HepG2 (cell line): Measurements from ENCODE around the gene DPEP2NB. TPM values are rescaled to one million over a fixed set of nuclear protein-coding genes. Genes with fewer than 3 reads are reported as not detected.

Experiments used
- ATAC-seq: fragments of 200-7000 bp; cut with Tn5 transposase; 3 replicates; pipeline ENCODE4 v1.9.1; 2020; ENCODE audit warnings: mild to moderate bottlenecking, moderate library complexity
- BruUV-seq: library from RNA; stranded (reverse); fragments of 400-500 nt; replicated peaks from 2 replicates; lab custom pipeline; 2021; lab: Mats Ljungman, UMichigan
- CTCF ChIA-PET: fragments of 300-600 bp; formaldehyde crosslinking; extraction: SDS; loops from one replicate; lab custom pipeline; 2021; ENCODE audit warnings: low total read pairs, inconsistent platforms, low intra/inter-chr PET ratio; lab: Yijun Ruan, JAX
- POLR2A ChIA-PET: fragments of 350-600 bp; sonication (Branson Sonifier 250); formaldehyde crosslinking; loops from one replicate; lab custom pipeline; 2020; ENCODE audit warnings: antibody characterized with exemption, inconsistent platforms; lab: Yijun Ruan, JAX
- DNase-seq: peaks from one replicate; pipeline ENCODE4 v3.0.0-alpha.2; 2015; ENCODE audit warnings: low spot score
- FAIRE-seq: peaks from 3 replicates; lab custom pipeline; 2011; peaks lifted over from hg19 to GRCh38; lab: Jason Lieb, UNC
- H2AFZ ChIP-seq: one replicate; pipeline ENCODE4 v1.6.1; 2011; ENCODE audit warnings: low read length, inconsistent platforms
- H3K27ac ChIP-seq: fragments of 300-600 bp; 3 replicates; pipeline ENCODE4 v1.8.0; 2011; ENCODE audit warnings: mixed run types, mild to moderate bottlenecking, mixed read lengths, low read length, inconsistent platforms; ENCODE audit not compliant: insufficient read depth; ENCODE audit errors: extremely low read length
- H3K27me3 ChIP-seq, 2 experiments: fragments of 200-600 bp in 1 of 2; 2 replicates in 1 of 2; 3 replicates in 1 of 2; pipeline versions ENCODE4 v1.6.0 to v1.8.0; 2011; ENCODE audit warnings: low read length in 2 of 2, mild to moderate bottlenecking in 2 of 2, moderate library complexity in 2 of 2, inconsistent platforms in 1 of 2; ENCODE audit not compliant: insufficient read depth in 2 of 2, control insufficient read depth in 1 of 2
- H3K36me3 ChIP-seq, 2 experiments: fragments of 200-600 bp in 1 of 2; replicated peaks in 1 of 2; 2 replicates in 1 of 2; 3 replicates in 1 of 2; pipeline versions ENCODE4 v1.5.1 to v1.8.0; 2011; ENCODE audit warnings: low read length in 2 of 2, inconsistent platforms in 1 of 2; ENCODE audit not compliant: insufficient read depth in 2 of 2, control insufficient read depth in 1 of 2
- H3K4me1 ChIP-seq: 2 replicates; pipeline ENCODE4 v1.5.1; 2012; ENCODE audit warnings: low read length, inconsistent platforms; ENCODE audit not compliant: insufficient read depth
- H3K4me2 ChIP-seq: 2 replicates; pipeline ENCODE4 v1.6.0; 2011; ENCODE audit warnings: low read depth, low read length, inconsistent platforms
- H3K4me3 ChIP-seq, 3 experiments: fragments of 200-600 bp in 1 of 3; sonication (generic), shearing (Covaris generic) in 1 of 3; replicated peaks in 1 of 3; 2 replicates each; pipeline ENCODE4 v1.5.1; 2011 to 2016; ENCODE audit warnings: low read length in 3 of 3, inconsistent platforms in 2 of 3, low read depth in 2 of 3, mild to moderate bottlenecking in 2 of 3, control low read depth in 1 of 3, mixed read lengths in 1 of 3; ENCODE audit not compliant: insufficient read depth in 1 of 3
- H3K79me2 ChIP-seq: one replicate; pipeline ENCODE4 v1.6.1; 2011; ENCODE audit warnings: low read length, inconsistent platforms; ENCODE audit not compliant: insufficient read depth
- H3K9ac ChIP-seq: 2 replicates; pipeline ENCODE4 v1.6.0; 2011; ENCODE audit warnings: mild to moderate bottlenecking, low read depth, low read length, inconsistent platforms; ENCODE audit not compliant: insufficient read depth
- H3K9me3 ChIP-seq: 2 replicates; pipeline ENCODE4 v1.5.1; 2012; ENCODE audit warnings: mild to moderate bottlenecking, low read length
- H4K20me1 ChIP-seq: 2 replicates; pipeline ENCODE4 v1.6.0; 2011; ENCODE audit warnings: inconsistent platforms, mild to moderate bottlenecking, low read length, moderate library complexity; ENCODE audit not compliant: insufficient read depth
- ATF7 ChIP-seq, 2 experiments: fragments of 450-650 bp in 1 of 2; sonication (generic) in 1 of 2; formaldehyde crosslinking in 1 of 2; IDR thresholded peaks; 2 replicates each; pipeline versions ENCODE4 v1.4.0 to v1.6.1; 2016 to 2020; ENCODE audit warnings: antibody characterized with exemption in 1 of 2, mild to moderate bottlenecking in 1 of 2, missing genetic modification reagents in 1 of 2
- ELK4 ChIP-seq: sonication (generic); formaldehyde crosslinking; IDR thresholded peaks from 2 replicates; pipeline ENCODE4 v1.9.0; 2021; ENCODE audit warnings: missing genetic modification reagents, borderline replicate concordance
- FOXA1 ChIP-seq, 2 experiments: fragments of 450-650 bp in 1 of 2; sonication (generic) in 1 of 2; formaldehyde crosslinking in 1 of 2; IDR thresholded peaks; 2 replicates each; pipeline versions ENCODE4 v1.4.0 to v1.6.1; 2016 to 2020; ENCODE audit warnings: missing genetic modification reagents in 1 of 2
- GATA4 ChIP-seq: sonication (generic); IDR thresholded peaks from 2 replicates; pipeline ENCODE4 v1.6.1; 2016; ENCODE audit warnings: antibody characterized with exemption, low read depth, borderline replicate concordance
- HDAC1 ChIP-seq: sonication (generic); formaldehyde crosslinking; IDR thresholded peaks from 2 replicates; pipeline ENCODE4 v1.5.1; 2020; ENCODE audit warnings: mild to moderate bottlenecking, missing genetic modification reagents
- HHEX ChIP-seq: IDR thresholded peaks from 2 replicates; pipeline ENCODE4 v1.6.1; 2016; ENCODE audit warnings: control low read depth
- IRX3 ChIP-seq: sonication (generic); formaldehyde crosslinking; IDR thresholded peaks from 2 replicates; pipeline ENCODE4 v1.8.1; 2023; ENCODE audit warnings: mild to moderate bottlenecking, low read depth, missing genetic modification reagents, borderline replicate concordance
- KDM3A ChIP-seq: IDR thresholded peaks from 2 replicates; pipeline ENCODE4 v1.6.1; 2018; ENCODE audit warnings: low read depth, missing compliant biosample characterization
- KLF11 ChIP-seq: IDR thresholded peaks from 2 replicates; pipeline ENCODE4 v1.6.1; 2016; ENCODE audit warnings: missing compliant biosample characterization
- MED8 ChIP-seq: sonication (generic); formaldehyde crosslinking; IDR thresholded peaks from 2 replicates; pipeline ENCODE4 v1.8.1; 2023; ENCODE audit warnings: mild to moderate bottlenecking, missing genetic modification reagents; ENCODE audit not compliant: insufficient replicate concordance
- NFE2L1 ChIP-seq: sonication (generic); formaldehyde crosslinking; IDR thresholded peaks from 2 replicates; pipeline ENCODE4 v1.4.0; 2020; ENCODE audit warnings: missing genetic modification reagents, mild to moderate bottlenecking, borderline replicate concordance
- TBL1XR1 ChIP-seq: fragments of 150-350 bp; IDR thresholded peaks from 2 replicates; pipeline ENCODE4 v1.6.1; 2014; ENCODE audit warnings: borderline replicate concordance, low read length; ENCODE audit not compliant: partially characterized antibody
- USF2 ChIP-seq, 2 experiments: sonication (generic) in 1 of 2; formaldehyde crosslinking in 1 of 2; IDR thresholded peaks; 2 replicates each; pipeline versions ENCODE4 v1.5.1 to v1.6.1; 2011 to 2020; ENCODE audit warnings: borderline replicate concordance in 1 of 2, low read depth in 1 of 2, low read length in 1 of 2, mild to moderate bottlenecking in 1 of 2, missing genetic modification reagents in 1 of 2, moderate library complexity in 1 of 2
- ZNF572 ChIP-seq: sonication (generic); formaldehyde crosslinking; IDR thresholded peaks from 2 replicates; pipeline ENCODE4 v1.5.1; 2020; ENCODE audit warnings: mild to moderate bottlenecking, missing genetic modification reagents
- WGBS: methylation state at CpG from one replicate; pipeline ENCODE4 v1.1.6; 2017; ENCODE audit warnings: low lambda C conversion rate; 5-methylcytosine and 5-hydroxymethylcytosine counted together
- in situ Hi-C: cut with HindIII; loops from 2 replicates; pipeline ENCODE4 v1.10.0; 2017; ENCODE audit warnings: low pct_unique_long_range_greater_than_20kb; ENCODE audit not compliant: extremely low pct_ligation_motif_present
- intact Hi-C: fragments of 100-400 bp; cut with micrococcal nuclease; formaldehyde crosslinking; loops from one replicate; pipeline ENCODE4 v1.10.0; 2022; ENCODE audit not compliant: unreplicated experiment
- polyA plus RNA-seq, 8 experiments: library from polyadenylated mRNA; depleted of rRNA in 3 of 8; stranded (reverse) in 7 of 8; unstranded in 1 of 8; fragments of >200 nt; fragmentation: Illumina TruSeq in 4 of 8; extraction: Trizol in 4 of 8; gene quantifications; 2 replicates each; pipeline versions ENCODE4 v1.2.1 to v1.2.3, GENCODE V29; 2011 to 2016; ENCODE audit warnings: low read depth in 4 of 8, missing spikeins in 1 of 8, mixed read lengths in 1 of 8; ENCODE audit not compliant: insufficient read depth in 1 of 8
- total RNA-seq, 5 experiments: library from RNA; depleted of rRNA; stranded (reverse); fragments of >200 nt; fragmentation: Illumina TruSeq; extraction: Trizol; gene quantifications; 2 replicates each; pipeline ENCODE4 v1.2.3, GENCODE V29; 2016; ENCODE audit warnings: low read depth in 1 of 5

The DPEP2NB gene
- total and polyA plus RNA-seq, 2 of the 13 experiments (the other 11 are each of a cell fraction or from before 2014, with no cell fraction given), result not detected

- TF ChIP-seq ATF7 (IDR thresholded peaks at IDR 0.05) (no peak), ATF7 (CRISPR knock-in tag; IDR thresholded peaks at IDR 0.05) (no peak), KDM3A (CRISPR knock-in tag) (no peak), HDAC1 (CRISPR knock-in tag) (no peak), FOXA1 (IDR thresholded peaks at IDR 0.05) (no peak), FOXA1 (CRISPR knock-in tag; IDR thresholded peaks at IDR 0.05) (no peak), TBL1XR1 (no peak), NFE2L1 (no peak), HHEX (CRISPR knock-in tag) (no peak), ZNF572 (no peak)
- TF ChIP-seq, all 625 proteins: peak for 0
Measured at GRCh38 chr16:68062910-68063393, 47.2 kb upstream of the DPEP2NB start (continued).

GRCh38 chr16:68061396-68061795, 45.7 kb upstream of the DPEP2NB start:
- Histone ChIP-seq H2AFZ (no peak overlapping the region), H3K27me3 (no peaks in the 10 kb centered on the region), H3K36me3 (peaks cover 29 to 36% of the 10 kb centered on the region in 2 experiments), H3K4me2 (no peak overlapping the region), H4K20me1 (no peaks in the 10 kb centered on the region), H3K79me2 (no peaks in the 10 kb centered on the region), H3K9ac (no peak overlapping the region), H3K4me3 (no peak overlapping the region), H3K9me3 (no peaks in the 10 kb centered on the region), H3K4me1 (no peaks in the 10 kb centered on the region), H3K27ac (no peak overlapping the region)
- intact Hi-C loops, result loop anchor here (10.0 kb wide), 1 partner anchor 247 kb away; no protein-coding TSS in a partner anchor
- 100% methylated on average over 3 of the region's 3 CpGs for WGBS
- POLR2A ChIA-PET, result interaction anchor here (1.2 to 4.3 kb wide), 2 partner anchors 18 to 23 kb away, joined by 5 to 11 read pairs; no protein-coding TSS in a partner anchor
- in situ Hi-C loops, result no loop called here
- ATAC-seq, result no peak
- FAIRE-seq, result no peak
- CTCF ChIA-PET, result no interaction called here
- no TSS peak for BruUV-seq
- DNase-seq, result no peak
- TF ChIP-seq MED8 (CRISPR knock-in tag) (no peak), ELK4 (no peak), IRX3 (CRISPR knock-in tag) (no peak), GATA4 (no peak), USF2 (IDR thresholded peaks at IDR 0.05; ENCODE audit: low read depth, low read length) (no peak), USF2 (CRISPR knock-in tag; IDR thresholded peaks at IDR 0.05; ENCODE audit: borderline replicate concordance) (no peak), KLF11 (CRISPR knock-in tag) (no peak)
